Loucy (cell line): ENCODE results near the gene KCNC2.

Experiments used
- H2AFZ ChIP-seq: fragments of 200-600 bp; sonication (generic); 2 replicates; pipeline ENCODE4 v1.6.0; 2016; ENCODE audit warnings: antibody characterized with exemption, mild to moderate bottlenecking, low read length, moderate library complexity
- H3F3A ChIP-seq: fragments of 200-600 bp; 2 replicates; pipeline ENCODE4 v1.6.0; 2016; ENCODE audit warnings: antibody characterized with exemption, low read depth, mild to moderate bottlenecking
- H3K27me3 ChIP-seq: fragments of 200-600 bp; sonication (generic); 2 replicates; pipeline ENCODE4 v1.6.1; 2014; ENCODE audit warnings: low read length, mild to moderate bottlenecking; ENCODE audit not compliant: insufficient read depth, poor library complexity, severe bottlenecking
- H3K36me3 ChIP-seq: fragments of 200-600 bp; sonication (generic); 2 replicates; pipeline ENCODE4 v1.6.1; 2016; ENCODE audit warnings: low read length; ENCODE audit not compliant: insufficient read depth
- H3K4me1 ChIP-seq: fragments of 200-600 bp; sonication (generic); 2 replicates; pipeline ENCODE4 v1.5.1; 2014; ENCODE audit warnings: low read length, mild to moderate bottlenecking; ENCODE audit not compliant: insufficient read depth, poor library complexity, severe bottlenecking
- H3K4me2 ChIP-seq: fragments of 200-600 bp; sonication (generic); 2 replicates; pipeline ENCODE4 v1.6.0; 2014; ENCODE audit warnings: antibody characterized with exemption, low read length, low read depth, mild to moderate bottlenecking; ENCODE audit not compliant: poor library complexity, severe bottlenecking
- H3K4me3 ChIP-seq: fragments of 200-600 bp; sonication (generic); 2 replicates; pipeline ENCODE4 v1.5.1; 2014; ENCODE audit warnings: low read length, mild to moderate bottlenecking, mixed read lengths; ENCODE audit not compliant: poor library complexity, severe bottlenecking
- H3K79me2 ChIP-seq: fragments of 200-600 bp; sonication (generic); 2 replicates; pipeline ENCODE4 v1.6.1; 2014; ENCODE audit warnings: low read length; ENCODE audit not compliant: insufficient read depth
- H3K9ac ChIP-seq: fragments of 200-600 bp; sonication (generic); 2 replicates; pipeline ENCODE4 v1.6.0; 2014; ENCODE audit warnings: mild to moderate bottlenecking, low read depth, low read length, moderate library complexity; ENCODE audit not compliant: poor library complexity, severe bottlenecking
- H3K9me2 ChIP-seq: fragments of 200-600 bp; sonication (generic); replicated peaks from 2 replicates; pipeline ENCODE4 v1.6.1; 2016; ENCODE audit warnings: low read depth, low read length, mixed read lengths
- H3K9me3 ChIP-seq: fragments of 200-600 bp; sonication (generic); 2 replicates; pipeline ENCODE4 v1.6.1; 2014; ENCODE audit warnings: mild to moderate bottlenecking, antibody characterized with exemption, low read length, low read depth; ENCODE audit not compliant: insufficient read depth
- H4K20me1 ChIP-seq: fragments of 200-600 bp; sonication (generic); 2 replicates; pipeline ENCODE4 v1.6.0; 2014; ENCODE audit warnings: antibody characterized with exemption, low read length, mild to moderate bottlenecking; ENCODE audit not compliant: insufficient read depth, poor library complexity, severe bottlenecking
- EZH2phosphoT487 ChIP-seq: fragments of 200-600 bp; IDR thresholded peaks from 2 replicates; pipeline ENCODE4 v1.6.1; 2018; ENCODE audit warnings: antibody characterized with exemption, mild to moderate bottlenecking, moderate library complexity, borderline replicate concordance
- TF ChIP-seq, protein P1 (sequence below): fragments of 200-600 bp; sonication (generic); conservative IDR thresholded peaks from 2 replicates; pipeline ENCODE4 v1.5.1; 2014; ENCODE audit warnings: mild to moderate bottlenecking, antibody characterized with exemption, low read length

KCNC2 gene

DNA sequence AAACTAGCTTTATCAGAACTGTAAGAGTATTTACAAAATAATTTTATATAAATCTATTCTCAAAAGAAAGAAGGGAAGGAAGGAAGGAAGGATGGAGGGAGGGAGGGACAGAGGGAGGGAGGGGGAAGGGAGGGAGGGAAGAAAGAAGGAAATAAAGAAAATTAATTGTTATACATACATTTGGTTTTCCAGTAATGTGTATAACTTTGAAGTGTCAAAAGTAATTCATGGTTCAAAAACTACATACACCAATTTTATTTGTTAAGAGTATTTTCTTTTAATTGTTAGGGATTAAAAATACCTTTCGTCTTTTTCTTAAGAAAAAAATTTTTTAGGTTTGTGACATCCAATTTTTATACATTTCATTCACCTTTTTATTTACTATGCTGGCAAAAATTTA lies 17.5 kb upstream of the KCNC2 start:
- Histone ChIP-seq H2AFZ (no peak overlapping the region), H4K20me1 (no peaks in the 10 kb centered on the region), H3K79me2 (no peaks in the 10 kb centered on the region), H3K4me1 (no peaks in the 10 kb centered on the region), H3K4me2 (no peak overlapping the region), H3K27me3 (no peaks in the 10 kb centered on the region), H3K4me3 (no peak overlapping the region), H3K9ac (no peak overlapping the region), H3F3A (no peaks in the 10 kb centered on the region), H3K9me3 (no peaks in the 10 kb centered on the region), H3K9me2 (0 out of 2 replicates have a peak, but pooled peaks cover 5% of the 10 kb centered on the region), H3K36me3 (no peaks in the 10 kb centered on the region)
- TF ChIP-seq, protein P1, sequence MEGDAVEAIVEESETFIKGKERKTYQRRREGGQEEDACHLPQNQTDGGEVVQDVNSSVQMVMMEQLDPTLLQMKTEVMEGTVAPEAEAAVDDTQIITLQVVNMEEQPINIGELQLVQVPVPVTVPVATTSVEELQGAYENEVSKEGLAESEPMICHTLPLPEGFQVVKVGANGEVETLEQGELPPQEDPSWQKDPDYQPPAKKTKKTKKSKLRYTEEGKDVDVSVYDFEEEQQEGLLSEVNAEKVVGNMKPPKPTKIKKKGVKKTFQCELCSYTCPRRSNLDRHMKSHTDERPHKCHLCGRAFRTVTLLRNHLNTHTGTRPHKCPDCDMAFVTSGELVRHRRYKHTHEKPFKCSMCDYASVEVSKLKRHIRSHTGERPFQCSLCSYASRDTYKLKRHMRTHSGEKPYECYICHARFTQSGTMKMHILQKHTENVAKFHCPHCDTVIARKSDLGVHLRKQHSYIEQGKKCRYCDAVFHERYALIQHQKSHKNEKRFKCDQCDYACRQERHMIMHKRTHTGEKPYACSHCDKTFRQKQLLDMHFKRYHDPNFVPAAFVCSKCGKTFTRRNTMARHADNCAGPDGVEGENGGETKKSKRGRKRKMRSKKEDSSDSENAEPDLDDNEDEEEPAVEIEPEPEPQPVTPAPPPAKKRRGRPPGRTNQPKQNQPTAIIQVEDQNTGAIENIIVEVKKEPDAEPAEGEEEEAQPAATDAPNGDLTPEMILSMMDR: no peak
- no peak for TF ChIP-seq EZH2phosphoT487

DNA sequence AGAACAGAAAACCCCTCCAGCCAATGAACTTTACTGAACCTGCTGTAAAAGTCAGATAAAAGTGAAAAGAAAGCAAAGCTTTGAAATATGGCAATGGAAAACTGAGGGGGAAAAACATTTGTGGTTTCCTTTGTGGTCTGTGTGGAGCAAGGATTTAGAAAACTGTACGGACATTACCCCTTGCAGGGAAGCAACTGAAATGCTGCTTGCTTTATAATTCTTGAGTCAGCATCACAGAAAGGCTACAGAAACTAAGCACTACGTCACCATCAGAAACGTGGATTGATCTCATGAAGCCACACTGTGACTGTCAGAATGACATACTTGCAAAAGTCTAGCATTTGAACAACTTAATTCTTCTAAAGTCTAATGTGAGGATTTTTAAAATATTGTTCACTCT lies 2.4 kb upstream of the KCNC2 start:
- no peak overlapping the region for H2AFZ ChIP-seq
- H3K4me1 ChIP-seq: no peaks in the 10 kb centered on the region
- H3K9me2 ChIP-seq: no peaks in the 10 kb centered on the region
- H3K4me3 ChIP-seq: no peak overlapping the region
- no peaks in the 10 kb centered on the region for H3K9me3 ChIP-seq
- no peaks in the 10 kb centered on the region for H3K79me2 ChIP-seq
- no peaks in the 10 kb centered on the region for H3K36me3 ChIP-seq
- no peak overlapping the region for H3K9ac ChIP-seq
- no peaks in the 10 kb centered on the region for H4K20me1 ChIP-seq
- no peaks in the 10 kb centered on the region for H3F3A ChIP-seq
- H3K4me2 ChIP-seq: no peak overlapping the region
- TF ChIP-seq EZH2phosphoT487: no peak
- TF ChIP-seq, protein P1: no peak
- H3K27me3 ChIP-seq: no peaks in the 10 kb centered on the region

DNA sequence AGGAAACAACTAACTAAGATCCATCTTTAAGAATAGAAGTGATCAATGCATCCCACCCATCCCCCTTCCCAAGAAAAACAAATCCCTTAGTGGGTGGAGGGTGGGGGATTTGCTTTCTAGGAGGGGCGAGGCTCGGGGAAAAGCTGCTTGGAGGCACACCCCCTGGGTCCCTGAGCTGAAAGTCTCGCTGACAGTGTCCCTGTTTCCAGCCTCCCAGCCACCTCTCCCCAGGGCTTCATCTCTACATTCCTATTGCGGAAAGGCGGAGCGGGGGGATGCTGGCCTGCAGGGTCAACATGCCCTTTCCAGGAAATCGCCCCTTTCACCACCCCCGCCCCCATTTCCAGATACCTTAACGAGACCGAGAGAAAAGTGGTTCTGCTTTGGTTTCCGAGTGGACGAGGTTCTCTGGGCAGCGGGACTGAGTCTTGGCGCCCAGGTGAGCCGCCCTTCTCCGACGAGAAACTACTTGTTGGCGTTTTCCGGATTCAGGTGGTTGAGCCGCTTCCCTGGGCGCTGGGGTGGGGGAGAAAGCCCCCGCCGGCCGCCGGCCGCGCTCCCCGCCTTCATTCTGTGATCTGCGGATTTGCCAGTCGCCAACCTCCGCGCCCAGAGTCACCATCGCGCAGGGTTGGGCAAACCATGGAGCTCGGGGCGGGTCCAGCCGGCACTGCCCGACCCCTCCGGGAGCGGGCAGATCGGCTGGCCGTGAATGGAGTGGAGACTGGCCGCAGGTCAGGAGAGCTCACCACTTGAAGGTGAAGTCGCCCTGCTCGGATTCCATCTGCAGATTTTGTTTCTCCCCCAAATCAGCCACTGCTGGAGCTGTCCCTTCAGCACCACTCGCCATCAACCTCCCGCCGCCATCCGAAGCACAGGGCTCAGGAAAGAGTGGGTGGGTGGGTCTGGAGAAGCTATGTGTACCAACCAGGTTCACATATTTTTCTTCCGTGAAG lies 505 bp downstream of the KCNC2 start:
- no peak overlapping the region for H3K4me2 ChIP-seq
- H3K9me3 ChIP-seq: no peaks in the 10 kb centered on the region
- H3K4me1 ChIP-seq: no peaks in the 10 kb centered on the region
- no peak for TF ChIP-seq EZH2phosphoT487
- TF ChIP-seq, protein P1: no peak
- H4K20me1 ChIP-seq: no peaks in the 10 kb centered on the region
- no peaks in the 10 kb centered on the region for H3F3A ChIP-seq
- H3K9ac ChIP-seq: no peak overlapping the region
- H3K27me3 ChIP-seq: no peaks in the 10 kb centered on the region
- H2AFZ ChIP-seq: no peak overlapping the region
- no peaks in the 10 kb centered on the region for H3K79me2 ChIP-seq
- H3K36me3 ChIP-seq: no peaks in the 10 kb centered on the region
- no peaks in the 10 kb centered on the region for H3K9me2 ChIP-seq
- no peak overlapping the region for H3K4me3 ChIP-seq
